Ammon's horn (tissue), 1 donor: ENCODE results near the gene CAPN9.

Experiments
- DNase-seq: peaks from one replicate; pipeline ENCODE4 v3.0.0-alpha.2; 2016; ENCODE audit warnings: low spot score

The CAPN9 gene

DNA sequence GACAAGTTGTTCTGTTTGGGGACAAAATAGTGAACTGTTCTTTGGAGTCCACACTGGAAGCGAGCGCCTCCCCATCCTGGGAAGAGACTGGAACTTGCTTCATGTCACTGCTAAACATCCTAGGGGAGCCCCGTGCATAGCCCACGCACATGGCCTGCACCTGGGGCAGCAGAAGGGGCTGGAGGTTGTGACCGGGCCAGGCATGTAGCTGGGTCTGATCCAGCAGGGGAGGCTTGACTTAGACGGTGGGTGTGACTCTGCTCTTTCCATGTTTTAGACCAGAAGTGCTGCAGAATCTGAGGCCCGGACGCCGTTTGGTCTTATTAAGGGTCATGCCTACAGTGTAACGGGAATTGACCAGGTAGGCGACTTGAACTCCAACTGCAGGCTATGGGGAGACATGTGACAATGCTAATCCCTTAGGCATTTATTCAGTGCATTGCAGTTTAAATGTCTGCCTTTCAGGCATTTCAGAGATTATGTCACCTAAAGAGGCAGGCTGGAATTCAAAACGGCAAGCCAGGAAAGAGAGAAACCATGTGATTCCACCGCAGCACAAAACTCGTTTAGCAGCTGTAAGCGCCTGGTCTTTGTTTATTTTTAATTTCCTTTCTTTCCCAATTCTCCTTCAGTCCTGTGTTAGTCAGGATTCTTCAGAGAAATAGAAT, 21.8 kb downstream of the CAPN9 start:
- no peak for DNase-seq

- no peak for DNase-seq
These were observed 23.1 kb downstream of the CAPN9 start for GRCh38 chr1:230770317-230770716.

DNA sequence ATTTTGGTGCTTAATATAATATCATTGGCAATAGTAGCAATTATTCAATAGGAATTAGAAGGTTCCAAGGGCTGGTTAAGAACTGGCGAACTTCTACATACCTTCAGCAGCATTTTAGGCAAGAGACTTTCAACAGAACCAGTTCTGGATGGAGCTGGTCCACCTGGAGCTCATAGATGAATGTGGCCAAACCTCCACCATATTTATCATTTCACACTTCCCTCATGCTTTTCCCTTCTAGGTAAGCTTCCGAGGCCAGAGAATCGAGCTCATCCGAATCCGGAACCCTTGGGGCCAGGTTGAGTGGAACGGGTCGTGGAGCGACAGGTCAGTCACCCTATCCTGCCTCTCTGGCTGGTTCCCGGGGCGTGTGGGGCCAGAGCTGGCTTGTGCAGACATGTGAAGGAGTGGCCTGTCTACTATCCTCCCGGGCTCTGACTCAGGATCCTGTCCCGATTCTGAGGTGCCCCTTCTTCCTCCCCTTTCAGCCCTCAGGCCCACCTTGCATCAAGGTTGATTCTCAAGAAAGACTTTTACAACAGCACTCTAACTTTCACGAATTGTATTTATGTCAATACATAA, 24.7 kb downstream of the CAPN9 start:
- DNase-seq = no peak

- DNase-seq = peak; percentile 96
These were observed 25.5 kb downstream of the CAPN9 start for GRCh38 chr1:230772457-230773395.

- DNase-seq = no peak
These were observed 26.3 kb downstream of the CAPN9 start for GRCh38 chr1:230773396-230774033.

DNA sequence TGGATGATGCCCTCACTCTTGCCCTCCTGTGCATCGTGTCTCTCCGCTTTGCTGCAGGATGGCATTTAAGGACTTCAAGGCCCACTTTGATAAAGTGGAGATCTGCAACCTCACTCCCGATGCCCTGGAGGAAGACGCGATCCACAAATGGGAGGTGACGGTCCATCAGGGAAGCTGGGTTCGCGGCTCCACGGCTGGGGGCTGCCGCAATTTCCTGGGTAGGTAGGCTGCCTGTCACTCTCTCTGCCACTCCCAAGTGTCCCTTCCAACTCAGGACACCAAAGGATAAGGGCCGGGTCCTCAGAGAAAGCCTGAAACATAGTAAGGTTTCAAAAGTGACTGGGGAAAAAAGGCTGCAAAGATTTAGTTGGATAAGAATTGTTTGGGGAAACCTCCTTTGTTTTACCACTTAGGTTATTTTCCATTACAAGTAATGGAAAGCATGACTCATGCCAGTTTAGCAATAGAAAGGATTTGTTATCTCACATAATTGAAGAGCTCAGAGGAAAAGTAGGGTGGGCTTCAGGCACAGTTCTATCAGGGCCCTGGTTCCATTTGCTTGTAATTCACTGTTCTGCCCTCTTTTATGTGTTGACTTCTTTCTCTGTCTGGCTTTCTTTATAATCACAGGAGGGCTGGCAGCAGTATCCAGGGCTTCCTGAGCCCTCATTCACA, 31.9 kb downstream of the CAPN9 start:
- no peak for DNase-seq

DNA sequence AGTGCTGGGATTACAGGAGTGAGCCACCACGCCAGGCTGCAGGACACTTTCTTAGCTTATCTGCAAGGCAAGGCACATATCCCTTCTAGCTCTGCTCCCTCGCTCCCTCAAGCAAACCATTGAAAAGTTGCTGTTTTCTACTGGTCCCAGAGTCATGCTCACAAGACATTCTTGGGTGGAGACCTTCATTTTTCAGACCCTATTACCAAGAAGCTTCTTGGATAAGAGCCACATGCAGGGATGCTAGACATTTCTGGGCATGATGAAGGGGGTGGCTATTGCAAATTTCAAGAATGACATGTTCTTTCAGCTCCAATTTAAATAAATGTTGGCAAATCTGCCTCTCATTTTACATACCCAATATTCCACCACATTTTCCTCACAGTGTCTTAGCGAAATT, 33.9 kb downstream of the CAPN9 start:
- no peak for DNase-seq

DNA sequence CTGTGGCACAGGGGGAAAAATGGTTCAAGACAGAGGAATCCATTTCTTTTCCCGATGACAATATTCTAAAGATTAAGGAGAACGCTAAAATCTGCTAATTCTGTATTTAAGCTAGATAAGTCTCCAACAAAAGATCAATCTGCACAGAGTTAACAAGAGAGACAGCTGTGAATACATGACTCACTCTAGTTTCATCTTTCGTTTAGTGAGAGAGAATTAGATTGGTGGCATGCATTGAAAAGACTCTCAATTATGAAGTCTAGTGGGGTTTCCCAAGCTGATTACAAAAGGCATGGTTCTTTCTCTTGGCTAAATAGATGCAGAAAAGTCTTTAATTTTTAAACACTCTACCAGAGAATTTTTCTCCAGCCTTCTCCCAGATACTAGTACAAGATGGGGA, 34.4 kb downstream of the CAPN9 start:
- DNase-seq = peak; percentile 48

DNA sequence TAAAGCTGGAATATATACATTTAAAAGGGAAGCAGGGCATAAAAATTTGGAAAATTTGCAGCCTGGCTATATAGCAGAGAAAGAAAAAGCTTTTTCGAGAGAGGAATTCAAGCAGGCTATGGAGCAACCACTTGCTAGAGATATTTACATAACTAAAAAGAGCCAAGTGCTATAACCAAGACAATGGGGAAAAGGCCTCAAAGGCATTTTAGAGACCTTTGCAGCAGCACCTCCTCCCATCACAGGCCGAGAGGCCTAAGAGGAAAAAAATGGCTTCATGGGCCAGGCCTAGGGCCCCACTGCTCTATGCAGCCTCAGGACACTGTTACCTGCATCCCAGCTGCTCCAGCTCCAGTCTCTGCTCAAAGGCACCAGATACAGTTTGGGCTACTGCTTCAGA, 37.0 kb downstream of the CAPN9 start:
- no peak for DNase-seq

- no peak for DNase-seq
These were observed 38.6 kb downstream of the CAPN9 start for GRCh38 chr1:230785636-230786384.

DNA sequence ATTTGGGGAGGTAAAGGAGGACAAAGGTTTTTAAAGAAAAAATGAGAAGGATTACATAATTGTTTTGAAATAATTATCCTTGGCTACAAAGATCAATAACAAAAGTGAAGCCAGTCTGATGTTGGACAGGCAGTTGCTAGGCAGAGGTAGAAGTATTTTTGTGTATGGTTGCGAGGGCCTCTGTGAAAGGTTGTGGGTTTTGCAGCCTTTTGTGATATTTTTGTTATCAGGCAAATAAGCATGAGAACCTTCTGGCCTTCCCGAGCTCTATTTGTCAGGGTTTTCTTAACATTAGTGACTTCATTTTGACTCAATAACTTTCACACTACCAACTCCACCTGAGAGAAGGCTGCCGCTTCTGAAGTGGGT, 39.2 kb downstream of the CAPN9 start:
- DNase-seq = no peak

DNA sequence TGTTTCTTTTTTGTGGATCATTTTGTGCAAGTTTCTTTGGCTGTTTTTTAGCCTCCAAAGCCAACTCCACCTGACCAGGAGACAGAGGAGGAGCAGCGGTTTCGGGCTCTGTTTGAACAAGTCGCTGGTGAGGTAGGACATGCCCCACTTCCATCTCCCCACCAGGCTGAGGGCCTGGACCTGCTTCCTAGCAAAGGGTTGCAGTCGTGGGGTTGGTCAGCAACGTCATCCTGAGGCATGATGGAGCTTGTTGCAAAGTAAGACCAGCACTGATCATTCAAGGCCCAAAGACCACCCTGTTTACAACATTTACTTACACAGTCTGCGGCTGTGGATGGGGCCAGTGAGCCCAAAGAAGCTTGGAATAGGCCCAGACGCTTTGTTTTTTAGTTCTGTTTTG, 40.3 kb downstream of the CAPN9 start:
- DNase-seq = no peak

DNA sequence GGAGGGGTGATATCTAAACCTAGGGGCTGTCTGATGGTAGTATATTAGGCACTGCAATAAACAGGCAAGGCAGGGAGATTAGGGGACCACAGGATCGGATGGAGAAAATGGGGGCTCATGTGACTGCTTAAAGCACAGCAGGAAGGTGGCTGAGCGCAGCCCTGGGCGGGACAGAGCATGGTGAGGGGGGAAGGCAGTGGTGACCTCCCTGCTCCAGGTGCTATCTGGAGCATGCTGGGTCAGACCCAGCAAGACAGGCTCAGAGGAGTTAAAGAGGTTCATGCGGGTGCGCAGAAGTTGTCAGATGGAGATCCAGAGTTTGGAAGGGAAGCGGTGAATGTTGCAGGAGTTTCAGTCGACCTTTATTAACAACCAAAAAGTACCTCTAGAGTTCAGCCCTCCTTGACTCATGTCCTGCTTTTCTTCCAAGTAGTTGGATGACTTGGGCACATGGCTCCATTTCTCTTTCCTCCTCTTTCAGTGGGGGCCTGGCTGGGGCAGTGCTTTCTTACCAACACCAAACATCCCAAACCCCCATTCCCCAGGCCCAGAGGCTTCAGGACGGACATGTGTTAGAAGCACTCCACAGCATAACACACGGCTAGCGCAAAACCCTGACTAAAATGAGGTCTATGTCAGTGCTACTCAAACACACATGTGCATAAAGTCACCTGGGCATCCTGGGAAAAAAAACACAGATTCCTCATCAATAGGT, 41.5 kb downstream of the CAPN9 start:
- no peak for DNase-seq

DNA sequence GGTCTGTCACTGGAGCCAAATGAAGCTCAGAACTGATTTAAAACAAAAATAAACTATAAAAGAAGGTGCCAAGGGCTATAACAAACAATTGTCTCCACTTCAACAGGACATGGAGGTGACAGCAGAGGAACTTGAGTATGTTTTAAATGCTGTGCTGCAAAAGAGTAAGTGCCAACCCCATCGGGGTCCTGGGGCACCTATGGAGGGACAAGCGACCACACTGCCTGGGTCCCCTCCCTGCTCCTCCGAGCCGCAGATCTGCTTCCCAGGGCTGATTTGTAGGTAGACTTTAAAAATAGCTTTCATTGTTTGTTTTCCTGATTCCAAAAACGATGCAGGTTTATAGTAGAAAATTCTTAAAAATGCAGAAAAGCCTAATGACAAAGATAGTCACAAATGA, 42.8 kb downstream of the CAPN9 start:
- no peak for DNase-seq

DNA sequence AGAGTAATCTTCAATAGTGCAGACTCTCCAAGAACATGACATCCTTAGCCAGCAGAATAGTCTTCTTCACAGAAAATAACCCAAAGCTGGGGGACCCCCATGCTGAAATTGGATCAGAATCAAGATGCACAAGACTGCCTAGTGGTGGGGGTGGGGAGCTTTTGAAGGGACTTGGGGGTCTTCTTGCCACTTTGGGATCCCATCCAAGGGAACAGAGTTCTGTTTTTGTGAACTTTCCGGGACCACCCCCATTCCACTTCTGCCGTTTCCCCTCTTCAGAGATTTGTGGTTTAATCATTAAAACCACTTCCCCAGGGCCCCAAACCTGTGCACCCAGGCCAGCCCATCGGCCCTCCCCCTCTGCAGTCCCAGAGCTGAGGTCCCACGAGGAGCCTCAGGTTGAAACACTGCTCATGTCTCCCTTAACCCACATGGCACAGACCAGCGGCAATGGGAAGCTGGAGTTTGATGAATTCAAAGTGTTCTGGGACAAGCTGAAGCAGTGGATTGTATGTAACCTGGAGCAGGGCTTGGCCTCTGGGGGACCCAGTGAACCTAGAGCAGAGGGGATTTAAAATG, 44.9 kb downstream of the CAPN9 start:
- no peak for DNase-seq

- no peak for DNase-seq
These were observed 45.7 kb downstream of the CAPN9 start for GRCh38 chr1:230792691-230793462.

DNA sequence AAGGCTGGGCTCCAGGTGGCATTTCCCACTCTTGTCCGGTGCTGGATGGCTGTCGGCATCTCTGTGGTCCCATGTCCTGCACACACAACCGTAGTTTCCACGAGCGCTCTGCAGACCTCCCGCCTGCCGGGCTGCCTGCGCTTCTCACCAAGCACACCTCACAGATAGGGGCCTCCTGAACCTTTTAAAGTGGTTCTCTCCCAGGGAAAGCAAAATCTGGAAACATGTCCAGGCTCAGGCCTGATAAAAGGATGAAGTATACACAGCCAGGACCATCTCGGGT, 46.2 kb downstream of the CAPN9 start:
- DNase-seq = no peak

- peak; percentile 12 for DNase-seq
These were observed 47.2 kb downstream of the CAPN9 start for GRCh38 chr1:230794431-230794830.

DNA sequence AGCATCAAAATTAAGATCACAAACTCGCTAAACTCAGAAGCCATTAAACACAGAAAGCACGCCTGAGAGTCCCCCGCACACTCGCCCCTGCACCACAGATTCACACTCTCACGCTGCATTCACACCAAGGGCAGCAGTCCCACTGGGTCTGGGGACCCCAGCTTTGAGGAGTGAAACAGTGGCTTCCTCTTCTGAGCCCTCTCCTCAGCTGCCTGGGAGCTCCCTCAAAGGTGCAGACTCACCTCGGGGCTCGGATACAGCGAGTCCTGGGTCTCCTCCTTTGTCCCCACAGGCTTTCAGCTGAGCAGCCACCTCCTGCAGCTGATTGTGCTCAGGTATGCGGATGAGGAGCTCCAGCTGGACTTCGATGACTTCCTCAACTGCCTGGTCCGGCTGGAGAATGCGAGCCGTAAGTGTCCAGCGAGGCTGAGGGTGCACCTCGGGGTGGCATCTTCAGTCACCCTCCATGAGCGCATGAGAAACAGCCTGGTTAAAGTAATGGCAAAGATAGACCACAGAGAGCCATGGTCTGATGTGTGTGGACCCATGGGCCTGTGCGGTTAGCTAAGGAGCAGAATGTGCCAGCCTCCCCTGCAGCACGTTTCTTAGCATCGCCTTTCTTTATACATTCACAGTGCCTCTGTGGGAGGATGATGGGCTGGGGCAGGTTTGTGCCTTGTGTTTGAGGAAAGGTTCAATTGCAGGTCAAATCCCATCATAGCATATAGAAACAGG, 47.9 kb downstream of the CAPN9 start:
- no peak for DNase-seq
